ENCODE measurements around the gene ZCWPW2. TPM values are rescaled to one million over a fixed set of nuclear protein-coding genes. Genes with fewer than 3 reads are reported as not detected.

The ZCWPW2 gene
- polyA plus RNA-seq, 3 donors, result 0.07 to 0.41 (median 0.35) TPM

- 80% methylated on average over 1 of the region's 3 CpGs for WGBS (ENCODE audit: insufficient coverage)
- H3K4me1 ChIP-seq (ENCODE audit: control insufficient read depth in 1 of 2, insufficient read depth in 2 of 2, low read length in 2 of 2), result no peaks in the 10 kb centered on the region
- Mint-ChIP-seq H3K4me3 (no peak overlapping the region), H3K27ac (no peak overlapping the region), H3K36me3 (no peaks in the 10 kb centered on the region), H3K27me3 (ENCODE audit: low read depth in 3 of 3) (no peaks in the 10 kb centered on the region), H3K9me3 (peaks cover 0 to 10% (median 3%) of the 10 kb centered on the region in 7 donors), H3K4me1 (no peaks in the 10 kb centered on the region)
- intact Hi-C loops (cut with micrococcal nuclease), result no loop called here
- no peaks in the 10 kb centered on the region for H3K27me3 ChIP-seq (ENCODE audit: control insufficient read depth in 2 of 2, insufficient read depth in 2 of 2, low read length in 2 of 2)
- peaks cover 0 to 7% of the 10 kb centered on the region in 2 donors for H3K9me3 ChIP-seq (replicated peaks in 1 of 2; ENCODE audit: control insufficient read depth in 1 of 2, insufficient read depth in 1 of 2, low read length in 2 of 2)
- H3K4me3 ChIP-seq (replicated peaks in 1 of 3; ENCODE audit: low read depth in 2 of 3, low read length in 3 of 3), result no peak overlapping the region
- H2AFZ ChIP-seq (ENCODE audit: insufficient read depth, low read depth, low read length, poor library complexity, severe bottlenecking), result no peak overlapping the region
- H3K9ac ChIP-seq (ENCODE audit: insufficient read depth, low read length, poor library complexity, severe bottlenecking), result no peak overlapping the region
- DNase-seq, result no peak
- TF ChIP-seq CTCF (IDR thresholded peaks at IDR 0.05), result no peak
- H4K20me1 ChIP-seq (ENCODE audit: insufficient read depth, low read length), result no peaks in the 10 kb centered on the region
- no peaks in the 10 kb centered on the region for H3K79me2 ChIP-seq (ENCODE audit: insufficient read depth, low read length)
- H3K36me3 ChIP-seq (replicated peaks in 1 of 2; ENCODE audit: control insufficient read depth in 1 of 2, insufficient read depth in 2 of 2, low read length in 2 of 2), result no peaks in the 10 kb centered on the region
- no peak overlapping the region for H3K27ac ChIP-seq (ENCODE audit: low read depth in 1 of 2, low read length in 2 of 2)
- H3K4me2 ChIP-seq (replicated peaks; ENCODE audit: extremely low read depth, low read length, poor library complexity, severe bottlenecking), result no peak overlapping the region
These were observed 204.7 kb downstream of the ZCWPW2 start for GRCh38 chr3:28553175-28553574.

- H3K27me3 ChIP-seq (ENCODE audit: control insufficient read depth in 2 of 2, insufficient read depth in 2 of 2, low read length in 2 of 2), result no peaks in the 10 kb centered on the region
- Mint-ChIP-seq H3K4me1 (no peaks in the 10 kb centered on the region), H3K9me3 (peaks cover 0 to 7% (median 1%) of the 10 kb centered on the region in 7 donors), H3K27ac (no peak overlapping the region), H3K27me3 (ENCODE audit: low read depth in 3 of 3) (no peaks in the 10 kb centered on the region), H3K4me3 (no peak overlapping the region), H3K36me3 (no peaks in the 10 kb centered on the region)
- no peak overlapping the region for H3K27ac ChIP-seq (ENCODE audit: low read depth in 1 of 2, low read length in 2 of 2)
- no peak for TF ChIP-seq CTCF (IDR thresholded peaks at IDR 0.05)
- H3K4me1 ChIP-seq (ENCODE audit: control insufficient read depth in 1 of 2, insufficient read depth in 2 of 2, low read length in 2 of 2), result no peaks in the 10 kb centered on the region
- WGBS (ENCODE audit: insufficient coverage), result no CpG with 5 or more reads among the region's 1 CpG
- H2AFZ ChIP-seq (ENCODE audit: insufficient read depth, low read depth, low read length, poor library complexity, severe bottlenecking), result no peak overlapping the region
- H3K9me3 ChIP-seq (replicated peaks in 1 of 2; ENCODE audit: control insufficient read depth in 1 of 2, insufficient read depth in 1 of 2, low read length in 2 of 2), result no peaks in the 10 kb centered on the region
- H3K4me3 ChIP-seq (replicated peaks in 1 of 3; ENCODE audit: low read depth in 2 of 3, low read length in 3 of 3), result no peak overlapping the region
- H3K79me2 ChIP-seq (ENCODE audit: insufficient read depth, low read length), result no peaks in the 10 kb centered on the region
- no peak overlapping the region for H3K4me2 ChIP-seq (replicated peaks; ENCODE audit: extremely low read depth, low read length, poor library complexity, severe bottlenecking)
- no peak for DNase-seq
- no peak overlapping the region for H3K9ac ChIP-seq (ENCODE audit: insufficient read depth, low read length, poor library complexity, severe bottlenecking)
- no peaks in the 10 kb centered on the region for H3K36me3 ChIP-seq (replicated peaks in 1 of 2; ENCODE audit: control insufficient read depth in 1 of 2, insufficient read depth in 2 of 2, low read length in 2 of 2)
- intact Hi-C loops (cut with micrococcal nuclease), result no loop called here
- H4K20me1 ChIP-seq (ENCODE audit: insufficient read depth, low read length), result no peaks in the 10 kb centered on the region
These were observed 207.7 kb downstream of the ZCWPW2 start for GRCh38 chr3:28556195-28556594.

All from CD14-positive monocyte (primary cell).